NCI-H748 treated with DMSO at 0.1 percent for 48 hours (cell line): ENCODE data around the gene COX19.
"Not testable (repeated sequence)": the region's sequence is repeated elsewhere in the genome, so short reads cannot be mapped to it uniquely, and the experiment has no call there.

ENCODE experiments used
- DNase-seq: peaks from one replicate; lab custom pipeline; 2025; lab: John Stamatoyannopoulos, UW

Gene COX19

GRCh38 chr7:960972-961371 is 14.4 kb downstream of the COX19 start:
- DNase-seq: not testable (repeated sequence)

GRCh38 chr7:960269-960871 is 15.0 kb downstream of the COX19 start:
- DNase-seq: no peak

DNA sequence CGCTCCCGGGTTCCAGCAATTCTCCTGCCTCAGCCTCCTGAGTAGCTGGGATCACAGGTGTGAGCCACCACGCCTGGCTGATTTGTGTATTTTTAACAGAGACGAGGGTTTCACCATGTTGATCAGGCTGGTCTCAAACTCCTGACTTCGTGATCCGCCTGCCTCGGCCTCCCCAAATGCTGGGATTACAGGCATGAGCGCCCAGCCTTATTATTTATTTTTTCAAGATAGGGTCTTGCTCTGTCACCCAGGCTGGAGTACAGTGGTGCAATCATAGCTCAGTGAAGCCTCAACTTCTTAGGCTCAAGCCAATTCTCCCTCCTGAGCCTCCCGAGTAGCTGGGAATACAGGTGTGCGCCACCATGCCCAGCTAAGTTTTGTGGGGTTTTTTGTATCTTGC is 15.6 kb downstream of the COX19 start:
- DNase-seq: not testable (repeated sequence)

DNA sequence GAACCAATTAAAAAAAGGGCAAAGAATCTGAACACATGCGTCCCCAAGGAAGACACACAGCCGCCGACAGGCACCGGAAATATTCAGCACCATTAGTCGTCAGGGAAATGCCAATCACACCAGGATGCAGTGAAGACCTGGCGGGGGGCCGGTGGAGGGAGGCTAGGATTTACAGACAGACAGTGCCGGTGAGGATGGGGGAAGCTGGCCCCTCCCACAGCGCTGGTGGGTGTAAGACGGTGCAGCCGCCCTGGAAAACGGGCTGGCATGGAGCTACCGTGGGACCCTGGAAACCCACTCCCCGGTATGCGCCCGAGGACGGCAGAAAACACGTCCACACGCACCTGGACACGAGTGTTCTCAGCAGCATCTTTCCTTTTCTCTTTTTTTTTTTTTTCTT is 16.1 kb downstream of the COX19 start:
- DNase-seq: no peak

- DNase-seq: no peak
Measured at GRCh38 chr7:958221-959200, 16.8 kb downstream of the COX19 start.

DNA sequence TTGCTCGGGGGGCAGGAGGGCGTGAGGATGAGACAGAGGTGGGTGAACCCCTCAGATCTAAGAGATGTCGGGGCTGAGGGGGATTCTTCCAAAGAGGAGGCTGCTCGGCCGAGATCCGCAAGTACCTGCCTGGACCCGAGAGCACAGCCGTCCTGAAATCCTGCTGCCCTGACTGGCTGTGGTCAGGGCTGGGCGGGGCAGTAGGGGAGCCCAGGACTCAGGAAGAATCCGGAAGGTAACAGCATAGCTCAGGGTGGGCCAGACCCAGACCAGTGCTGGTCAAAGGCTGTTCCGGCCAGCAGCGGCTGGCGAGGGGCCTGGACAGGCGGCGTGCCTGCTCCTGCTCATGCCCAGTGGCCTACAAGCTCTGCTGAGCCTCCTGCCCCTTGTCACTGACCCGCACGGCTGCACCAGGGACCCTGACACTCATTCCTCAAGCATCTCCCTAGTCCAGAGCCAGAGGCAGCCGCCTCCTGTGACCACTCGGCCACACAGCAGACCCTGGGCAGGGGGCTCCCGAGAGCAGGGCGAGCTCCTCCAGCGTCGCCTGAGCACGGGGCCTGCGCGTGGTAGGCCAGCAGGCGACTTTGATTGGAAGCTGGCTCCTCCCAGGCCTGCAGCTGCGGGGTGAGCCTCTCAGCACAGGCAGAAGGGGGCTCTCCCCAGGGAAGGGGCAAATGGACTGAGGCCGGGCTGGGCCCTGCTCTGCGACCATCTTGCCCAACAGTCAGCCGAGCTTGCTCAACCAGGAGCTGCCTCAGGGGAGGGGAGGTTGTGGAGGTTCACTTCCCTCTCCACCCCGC is 17.7 kb downstream of the COX19 start:
- no peak for DNase-seq

- DNase-seq: no peak
Measured at GRCh38 chr7:956031-956430, 19.3 kb downstream of the COX19 start.

- DNase-seq: no peak
Measured at GRCh38 chr7:954330-955238, 20.8 kb downstream of the COX19 start, which contains the start of gene ADAP1. TSS of gene ADAP1 (minus strand) at chr7:954680. CDS start at chr7:954477, 203 bp downstream.

GRCh38 chr7:953547-954327 is 21.6 kb downstream of the COX19 start:
- no peak for DNase-seq

DNA sequence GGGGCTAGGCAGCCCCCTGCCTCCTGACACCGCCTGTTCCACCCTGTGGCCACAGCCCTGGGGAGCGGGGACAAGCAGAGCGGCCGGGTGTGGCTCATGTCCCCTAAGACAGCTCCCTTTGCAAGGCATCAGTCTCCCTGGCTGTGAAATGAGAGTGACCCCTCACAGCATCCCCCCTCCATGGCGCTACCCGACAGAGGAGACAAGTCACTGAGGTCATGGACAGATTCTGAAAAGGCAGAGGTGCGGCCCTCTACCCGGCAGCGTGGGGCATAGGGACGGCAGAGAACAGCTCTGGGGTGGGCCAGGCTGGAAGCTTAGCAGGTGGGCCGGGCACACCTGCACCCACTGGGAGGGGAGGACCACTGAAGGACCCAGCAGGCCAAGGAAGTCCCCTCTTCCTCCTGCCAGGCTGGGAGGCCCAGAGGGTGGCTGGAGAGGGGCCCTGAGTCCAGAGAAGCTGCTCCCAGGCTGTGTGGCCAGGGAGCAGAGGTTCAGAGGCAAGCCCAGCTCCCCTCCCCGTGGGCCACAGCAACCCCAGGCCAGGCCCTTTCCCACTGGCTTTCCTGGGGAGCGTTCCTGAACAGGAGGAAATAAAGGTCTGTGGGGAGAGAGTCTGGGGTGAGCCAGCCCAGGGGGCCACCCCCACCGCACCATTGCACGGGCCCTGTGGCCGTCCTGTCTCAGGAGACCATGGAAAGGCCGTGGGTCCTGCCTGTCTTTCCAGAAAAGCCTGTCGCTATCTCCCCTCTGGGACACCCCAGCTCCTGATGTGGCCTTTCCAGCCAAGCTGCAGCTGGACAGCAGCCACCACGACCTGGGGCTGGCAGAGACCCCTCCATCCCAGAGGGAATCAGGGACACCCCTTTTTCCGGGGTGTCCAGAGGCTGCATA is 22.6 kb downstream of the COX19 start:
- DNase-seq: no peak

DNA sequence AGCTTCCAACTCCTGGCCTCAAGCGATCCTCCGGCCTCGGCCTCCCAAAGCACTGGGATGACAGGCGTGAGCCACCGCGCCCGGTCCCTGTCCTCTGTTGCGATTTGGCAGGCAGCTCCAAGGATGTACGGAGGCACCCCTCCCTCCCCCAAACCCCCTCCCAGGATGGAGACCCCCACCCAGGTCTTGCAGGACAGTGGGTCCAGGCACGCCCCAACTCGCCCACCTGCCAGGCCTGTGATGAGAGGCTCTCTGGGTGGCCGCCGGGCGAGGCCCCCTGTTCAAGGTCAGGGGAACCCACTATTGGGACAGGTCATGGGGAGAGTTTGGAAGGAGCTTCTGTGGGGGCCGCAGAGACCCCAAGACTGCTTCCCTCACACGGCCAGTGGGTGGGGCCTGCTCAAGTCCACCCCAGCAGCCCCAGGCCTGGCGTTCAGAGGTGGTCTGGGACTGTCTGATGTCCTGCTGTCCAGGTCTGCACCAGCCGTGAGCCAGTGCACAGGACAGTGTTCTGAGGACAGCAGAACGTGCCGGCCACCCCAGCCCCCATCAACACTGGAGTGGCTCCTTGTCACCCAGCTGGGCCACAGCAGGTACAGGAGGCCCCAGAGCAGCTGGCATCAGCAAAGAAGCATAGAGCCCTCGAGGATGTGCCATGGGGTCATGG is 23.3 kb downstream of the COX19 start:
- no peak for DNase-seq

DNA sequence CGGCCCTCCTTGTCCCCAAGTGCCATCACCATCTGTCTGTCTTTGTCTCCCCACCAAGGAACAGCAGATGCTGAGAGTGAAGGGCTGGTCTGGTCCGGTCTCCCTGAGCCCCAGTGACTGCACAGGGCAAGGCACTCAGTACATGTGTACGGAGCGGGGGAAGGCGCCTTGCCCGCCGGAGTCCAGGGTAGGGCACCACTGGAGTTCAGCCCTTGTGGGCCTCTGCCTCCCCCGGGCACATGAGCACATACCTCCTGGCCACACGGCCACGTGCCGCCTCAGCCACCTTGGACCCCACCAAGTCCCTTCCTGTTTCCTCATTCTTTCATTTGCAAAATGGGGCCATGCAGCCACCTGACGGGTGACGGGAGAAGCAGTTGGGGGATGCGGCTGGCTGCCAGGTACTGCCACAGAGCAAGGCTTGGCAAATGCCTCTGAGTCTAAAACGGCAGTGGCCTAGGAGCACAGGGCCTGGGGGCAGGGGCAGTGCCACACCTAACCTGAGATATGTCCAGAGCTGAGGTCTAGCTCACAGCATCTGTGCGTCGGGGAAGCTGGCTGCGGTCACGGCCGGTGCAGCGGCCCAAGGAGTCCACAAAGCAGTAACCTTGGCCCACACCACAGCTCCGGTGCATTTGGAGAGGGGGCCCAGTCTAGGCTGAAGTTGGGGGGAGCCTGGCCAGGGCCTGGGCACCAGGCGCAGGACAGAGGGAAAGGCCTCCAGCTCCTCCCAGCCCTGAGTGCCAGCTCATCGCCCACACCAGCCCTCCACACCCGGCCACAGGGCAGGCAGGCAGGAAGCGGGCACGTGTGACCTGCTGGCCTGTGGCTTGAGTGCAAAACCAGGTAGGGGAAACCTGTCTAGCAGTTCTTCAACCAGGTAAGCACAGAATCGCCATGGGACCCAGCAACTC is 26.1 kb downstream of the COX19 start:
- DNase-seq: no peak

DNA sequence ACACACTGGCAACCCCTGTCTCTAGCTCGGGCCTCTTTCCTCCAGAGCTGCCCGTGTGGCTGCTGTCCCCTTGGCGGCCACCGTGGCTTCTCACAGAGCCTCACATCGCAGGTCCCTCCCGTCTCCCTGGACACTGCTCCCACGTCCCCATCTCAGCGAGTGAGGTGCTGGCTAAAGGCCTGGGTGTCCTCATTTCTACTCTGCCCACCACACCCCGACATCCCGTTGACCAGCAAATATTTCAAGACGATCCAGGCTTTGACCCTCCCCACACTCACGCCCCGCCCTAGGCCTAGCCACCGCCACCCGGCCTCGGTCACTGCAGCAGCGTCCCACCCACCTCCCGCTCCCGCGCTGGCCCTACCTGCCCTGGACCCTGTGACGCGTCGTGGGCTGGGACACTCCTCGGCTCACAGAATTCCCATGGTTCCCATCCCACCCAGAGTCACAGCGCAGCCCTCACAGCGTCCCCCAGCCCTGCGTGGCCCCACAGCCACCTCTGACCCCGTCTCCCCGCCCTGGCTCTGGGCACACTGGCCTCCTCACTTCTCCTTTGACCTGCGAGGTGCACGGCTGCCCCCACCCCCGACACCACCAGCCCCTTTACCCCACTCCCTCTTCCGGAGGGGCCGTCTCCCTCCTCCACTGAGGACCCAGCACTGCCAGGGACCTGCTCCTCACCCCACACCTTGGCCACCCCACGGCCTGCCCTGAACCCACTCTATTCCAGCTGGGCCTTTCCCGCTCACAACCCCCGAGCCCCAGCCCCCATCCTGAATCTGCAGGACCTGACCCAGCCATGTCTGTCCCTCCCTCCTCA is 27.7 kb downstream of the COX19 start:
- no peak for DNase-seq

DNA sequence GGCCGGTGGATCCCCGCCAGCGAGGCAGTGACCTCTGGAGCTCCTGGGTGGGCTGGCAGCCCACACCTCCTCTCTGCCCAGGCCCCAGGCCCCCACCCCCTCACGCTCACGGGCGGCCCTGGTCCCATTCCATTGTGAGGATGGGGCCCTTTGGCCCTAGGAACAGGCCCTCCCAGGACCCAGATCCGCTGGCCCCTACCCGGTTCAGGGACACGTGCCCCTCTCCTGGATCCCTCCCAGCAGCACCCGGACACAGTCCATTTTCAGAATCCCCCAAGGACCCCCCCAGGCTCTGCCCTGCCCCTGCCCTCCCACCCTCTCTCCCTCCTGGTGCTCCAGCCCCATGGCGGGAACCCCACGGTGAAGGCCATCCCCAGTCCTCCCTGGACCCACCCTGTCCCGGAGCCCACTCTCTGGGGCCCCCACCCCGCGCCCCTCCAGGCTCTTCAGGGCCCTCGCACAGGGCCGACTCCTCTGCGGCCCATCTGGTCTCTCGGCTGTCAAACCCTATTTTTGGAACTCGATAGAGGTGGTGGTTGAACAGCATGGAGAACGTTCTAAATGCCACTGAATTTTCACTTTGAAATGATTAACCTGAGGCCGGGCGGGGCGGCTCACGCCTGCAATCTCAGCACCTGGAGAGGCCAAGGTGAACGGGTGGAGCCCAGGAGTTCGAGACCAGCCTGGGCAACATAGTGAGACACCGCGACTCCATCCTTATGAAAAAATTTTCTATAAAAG is 28.9 kb downstream of the COX19 start:
- DNase-seq: no peak

DNA sequence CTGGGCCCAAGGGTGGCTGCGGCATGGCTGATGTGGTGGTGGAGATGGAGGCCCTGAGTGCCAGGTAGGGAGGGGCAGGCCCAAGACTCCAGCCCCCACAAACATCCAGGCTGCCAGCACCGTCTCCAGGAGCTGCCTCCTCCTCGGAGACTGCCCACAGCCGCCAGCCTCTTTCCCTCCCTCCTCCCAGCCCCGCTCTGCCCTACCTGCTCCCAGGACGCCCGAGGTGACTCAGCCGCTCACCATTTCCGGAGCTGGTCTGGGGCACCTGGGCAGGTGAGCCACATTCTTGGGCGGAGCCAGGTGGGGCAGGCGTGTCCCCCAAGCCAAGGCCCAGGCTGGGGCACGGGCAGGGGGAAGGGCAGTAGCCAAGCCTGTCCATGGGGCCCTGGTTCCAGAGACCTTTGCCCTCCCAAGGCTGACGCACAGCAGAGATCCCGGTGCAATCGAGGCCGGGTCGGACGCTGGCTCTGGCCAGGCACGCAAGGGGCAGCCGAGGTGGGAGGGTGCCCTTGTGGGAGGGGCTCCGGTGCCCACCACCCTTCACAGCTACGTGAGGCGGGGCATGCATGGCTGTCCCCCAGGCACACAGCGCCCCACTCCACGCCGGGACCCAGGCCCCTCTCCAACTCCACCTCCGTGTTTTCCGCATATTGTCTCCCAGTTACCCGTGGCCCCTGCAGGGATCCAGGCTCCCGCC is 29.6 kb downstream of the COX19 start:
- DNase-seq: no peak

GRCh38 chr7:945147-945555 is 30.2 kb downstream of the COX19 start:
- no peak for DNase-seq
